Endothelial cell of umbilical vein (primary cell): ENCODE data around the gene DSPP. TPM values are rescaled to one million over a fixed set of nuclear protein-coding genes. Genes with fewer than 3 reads are reported as not detected.

ENCODE experiments used
- BruUV-seq: library from RNA; stranded (reverse); fragments of 400-500 nt; replicated peaks from 2 replicates; lab custom pipeline; 2021; lab: Mats Ljungman, UMichigan
- CTCF ChIA-PET: fragments of 300-600, 350-600 bp; sonication (Branson Sonifier 250); formaldehyde crosslinking; loops from one replicate; lab custom pipeline; 2021; ENCODE audit warnings: antibody characterized with exemption, inconsistent platforms; lab: Charles Lee
- POLR2A ChIA-PET: fragments of 300-600, 350-600 bp; sonication (Branson Sonifier 250); formaldehyde crosslinking; loops from one replicate; lab custom pipeline; 2021; ENCODE audit warnings: antibody characterized with exemption, inconsistent platforms; lab: Charles Lee
- DNase-seq: peaks from one replicate; pipeline ENCODE4 v3.0.0-alpha.2; 2011; ENCODE audit warnings: low read depth, low spot score
- FAIRE-seq: peaks from 2 replicates; lab custom pipeline; 2011; peaks lifted over from hg19 to GRCh38; lab: Jason Lieb, UNC
- H2AFZ ChIP-seq: 2 replicates; pipeline ENCODE4 v1.6.0; 2012; ENCODE audit warnings: low read depth, low read length, control low read depth, inconsistent platforms
- H3K27ac ChIP-seq: 2 replicates; pipeline ENCODE4 v1.5.1; 2011; ENCODE audit warnings: low read depth, mild to moderate bottlenecking, control low read depth, low read length, moderate library complexity; ENCODE audit not compliant: insufficient read depth
- H3K27me3 ChIP-seq, 2 experiments: 2 replicates each; pipeline versions ENCODE4 v1.6.0 to v1.6.1; 2011; ENCODE audit warnings: low read length in 2 of 2, mixed read lengths in 1 of 2; ENCODE audit not compliant: control insufficient read depth in 2 of 2, insufficient read depth in 2 of 2
- H3K36me3 ChIP-seq, 2 experiments: 2 replicates in 1 of 2; 3 replicates in 1 of 2; pipeline ENCODE4 v1.5.1; 2011; ENCODE audit warnings: low read length in 2 of 2, mild to moderate bottlenecking in 1 of 2, moderate library complexity in 1 of 2; ENCODE audit not compliant: control insufficient read depth in 2 of 2, insufficient read depth in 2 of 2; ENCODE audit errors: extremely low read depth in 1 of 2
- H3K4me1 ChIP-seq: 3 replicates; pipeline ENCODE4 v1.5.1; 2011; ENCODE audit warnings: mild to moderate bottlenecking, low read length; ENCODE audit not compliant: control insufficient read depth, insufficient read depth; ENCODE audit errors: extremely low read depth
- H3K4me2 ChIP-seq: 2 replicates; pipeline ENCODE4 v1.6.1; 2011; ENCODE audit warnings: low read length, control low read depth, mixed read lengths; ENCODE audit not compliant: insufficient read depth
- H3K4me3 ChIP-seq, 3 experiments: fragments of 200-600 bp in 1 of 3; sonication (generic), shearing (Covaris generic) in 1 of 3; replicated peaks in 1 of 3; 2 replicates each; pipeline ENCODE4 v1.5.1; 2011 to 2016; ENCODE audit warnings: control low read depth in 3 of 3, low read length in 3 of 3, mild to moderate bottlenecking in 2 of 3, inconsistent platforms in 1 of 3, low read depth in 1 of 3, moderate library complexity in 1 of 3; ENCODE audit not compliant: insufficient read depth in 1 of 3
- H3K79me2 ChIP-seq: 2 replicates; pipeline ENCODE4 v1.6.0; 2012; ENCODE audit warnings: low read length, inconsistent platforms; ENCODE audit not compliant: control insufficient read depth, insufficient read depth
- H3K9ac ChIP-seq: replicated peaks from 2 replicates; pipeline ENCODE3; 2011; ENCODE audit warnings: low read length, control low read depth; ENCODE audit not compliant: insufficient read depth; ENCODE audit errors: extremely low read depth
- H3K9me1 ChIP-seq: replicated peaks from 3 replicates; pipeline ENCODE4 v1.6.0; 2011; ENCODE audit warnings: mild to moderate bottlenecking, low read length; ENCODE audit not compliant: control insufficient read depth, insufficient read depth; ENCODE audit errors: extremely low read depth
- H3K9me3 ChIP-seq: replicated peaks from 2 replicates; pipeline ENCODE4 v1.5.1; 2012; ENCODE audit warnings: low read length, inconsistent platforms; ENCODE audit not compliant: control insufficient read depth, insufficient read depth
- H4K20me1 ChIP-seq: replicated peaks from 2 replicates; pipeline ENCODE3; 2011; ENCODE audit warnings: mild to moderate bottlenecking, low read length; ENCODE audit not compliant: control insufficient read depth, insufficient read depth; ENCODE audit errors: extremely low read depth
- CTCF ChIP-seq, 2 donors: IDR thresholded peaks; 1 replicate in 1 of 2; 2 replicates in 1 of 2; pipeline ENCODE4 v1.5.1; 2011; ENCODE audit warnings: low read length in 2 of 2, mild to moderate bottlenecking in 2 of 2, moderate library complexity in 2 of 2, control low read depth in 1 of 2, inconsistent platforms in 1 of 2, low read depth in 1 of 2; ENCODE audit not compliant: insufficient read depth in 1 of 2; ENCODE audit errors: extremely low read depth in 1 of 2
- EZH2 ChIP-seq: IDR thresholded peaks from 2 replicates; pipeline ENCODE4 v1.6.1; 2012; ENCODE audit warnings: borderline replicate concordance, low read depth, mild to moderate bottlenecking, moderate library complexity, low read length, inconsistent platforms; ENCODE audit not compliant: severe bottlenecking
- FOS ChIP-seq: IDR thresholded peaks from 2 replicates; pipeline ENCODE4 v1.6.1; 2011; ENCODE audit warnings: mild to moderate bottlenecking, low read length, moderate library complexity, borderline replicate concordance; ENCODE audit not compliant: insufficient read depth
- GATA2 ChIP-seq: IDR thresholded peaks from 2 replicates; pipeline ENCODE4 v1.7.0; 2011; ENCODE audit warnings: low read depth, mild to moderate bottlenecking, moderate library complexity, mixed read lengths, low read length; ENCODE audit not compliant: insufficient read length, insufficient read depth
- JUN ChIP-seq: IDR thresholded peaks from 2 replicates; pipeline ENCODE4 v1.6.1; 2011; ENCODE audit warnings: borderline replicate concordance, low read depth; ENCODE audit not compliant: insufficient read length, insufficient read depth
- MAX ChIP-seq: IDR thresholded peaks from 2 replicates; pipeline ENCODE4 v1.6.1; 2011; ENCODE audit not compliant: insufficient read depth, insufficient read length
- MYC ChIP-seq: IDR thresholded peaks from one replicate; pipeline ENCODE4 v1.6.1; 2011; ENCODE audit warnings: mild to moderate bottlenecking, low read depth, low read length
- POLR2A ChIP-seq: IDR thresholded peaks from 2 replicates; pipeline ENCODE4 v1.6.1; 2012; ENCODE audit warnings: low read depth, mild to moderate bottlenecking, control low read depth, low read length
- POLR2AphosphoS5 ChIP-seq: IDR thresholded peaks from 2 replicates; pipeline ENCODE4 v1.6.1; 2012; ENCODE audit warnings: low read depth, mild to moderate bottlenecking, control low read depth, low read length, moderate library complexity; ENCODE audit not compliant: insufficient read depth
- dilution Hi-C: fragments of 300-500 bp; cut with MboI; formaldehyde crosslinking; loops from one replicate; pipeline ENCODE4 v1.15.0; 2019; ENCODE audit warnings: low sequenced_read_pairs; ENCODE audit not compliant: extremely low pct_ligation_motif_present
- intact Hi-C: fragments of 100-400 bp; cut with micrococcal nuclease; formaldehyde crosslinking; loops from one replicate; pipeline ENCODE4 v1.10.0; 2022
- polyA plus RNA-seq, 4 experiments: library from polyadenylated mRNA; depleted of rRNA in 3 of 4; stranded (reverse) in 3 of 4; unstranded in 1 of 4; fragments of >200 nt; gene quantifications; 2 replicates each; pipeline versions ENCODE4 v1.2.1 to v1.2.3, GENCODE V29; 2011 to 2012; ENCODE audit warnings: missing spikeins in 1 of 4
- total RNA-seq: library from RNA; stranded (reverse); gene quantifications from 2 replicates; pipeline ENCODE4 v1.2.3, GENCODE V29; 2021

The DSPP gene
- total and polyA plus RNA-seq, 2 donors (not counting 3 experiments of a cell fraction or from before 2014, with no cell fraction given): not detected

GRCh38 chr4:87631668-87632067 lies 23.3 kb downstream of the DSPP start:
- H3K27me3 ChIP-seq: no peaks in the 10 kb centered on the region
- no peaks in the 10 kb centered on the region for H3K36me3 ChIP-seq
- H3K4me1 ChIP-seq: no peaks in the 10 kb centered on the region
- intact Hi-C loops: no loop called here
- H2AFZ ChIP-seq: no peak overlapping the region
- H3K9me1 ChIP-seq: no peaks in the 10 kb centered on the region
- H3K4me2 ChIP-seq: no peak overlapping the region
- no peak for DNase-seq
- ChIA-PET CTCF (no interaction called here), POLR2A (no interaction called here)
- H3K9ac ChIP-seq: no peak overlapping the region
- BruUV-seq: no TSS peak
- dilution Hi-C loops: no loop called here
- H3K9me3 ChIP-seq: no peaks in the 10 kb centered on the region
- FAIRE-seq: no peak
- no peak overlapping the region for H3K27ac ChIP-seq
- TF ChIP-seq POLR2AphosphoS5 (no peak), FOS (no peak), CTCF (IDR thresholded peaks at IDR 0.05; ENCODE audit: extremely low read depth in 1 of 2, insufficient read depth in 1 of 2, low read depth in 1 of 2, low read length in 2 of 2) (no peak), JUN (no peak), GATA2 (no peak), MAX (no peak), POLR2A (no peak), EZH2 (no peak), MYC (no peak)
- no peaks in the 10 kb centered on the region for H3K79me2 ChIP-seq
- no peak overlapping the region for H3K4me3 ChIP-seq
- no peaks in the 10 kb centered on the region for H4K20me1 ChIP-seq
